Gastroesophageal sphincter (tissue), 3 donors: ENCODE measurements around the gene CDK7.

ENCODE experiments used
- EP300 ChIP-seq: sonication (generic); formaldehyde crosslinking; IDR thresholded peaks from one replicate; pipeline ENCODE4 v1.6.1; 2017; ENCODE audit warnings: antibody characterized with exemption, mild to moderate bottlenecking
- POLR2A ChIP-seq, 2 donors: fragments of 450-650 bp; IDR thresholded peaks; one replicate each; pipeline ENCODE4 v1.6.1; 2017; ENCODE audit warnings: antibody characterized with exemption in 2 of 2, mild to moderate bottlenecking in 2 of 2, moderate library complexity in 1 of 2
- POLR2AphosphoS5 ChIP-seq: sonication (generic); formaldehyde crosslinking; IDR thresholded peaks from one replicate; pipeline ENCODE4 v1.6.1; 2017; ENCODE audit warnings: antibody characterized with exemption
- TF ChIP-seq, protein P1 (sequence below), 4 experiments: fragments of 200-600 bp in 2 of 4; fragments of 450-650 bp in 2 of 4; sonication (generic) in 1 of 4; IDR thresholded peaks; one replicate each; pipeline ENCODE4 v1.5.1; 2017 to 2019; ENCODE audit warnings: antibody characterized with exemption in 4 of 4, mild to moderate bottlenecking in 2 of 4, moderate library complexity in 2 of 4

DNA sequence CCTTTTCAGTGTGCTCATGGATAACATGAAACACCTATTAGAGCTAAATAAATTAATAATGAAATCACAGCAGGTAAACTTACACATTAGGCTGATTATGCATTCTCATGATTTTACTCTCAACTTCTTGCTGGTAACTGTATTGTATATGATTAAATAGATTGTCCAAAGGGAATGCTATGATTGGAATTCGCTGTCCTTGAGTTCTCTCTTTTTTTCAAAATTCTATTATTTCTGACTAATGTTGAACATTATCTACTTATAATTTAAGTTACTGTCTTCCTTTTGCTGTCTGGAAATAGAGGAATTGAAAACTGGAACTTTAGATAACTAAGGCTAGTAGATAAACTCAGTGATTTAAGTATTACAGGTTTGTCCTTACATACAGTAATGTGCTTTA lies 32.2 kb upstream of the CDK7 start:
- TF ChIP-seq, protein P1, sequence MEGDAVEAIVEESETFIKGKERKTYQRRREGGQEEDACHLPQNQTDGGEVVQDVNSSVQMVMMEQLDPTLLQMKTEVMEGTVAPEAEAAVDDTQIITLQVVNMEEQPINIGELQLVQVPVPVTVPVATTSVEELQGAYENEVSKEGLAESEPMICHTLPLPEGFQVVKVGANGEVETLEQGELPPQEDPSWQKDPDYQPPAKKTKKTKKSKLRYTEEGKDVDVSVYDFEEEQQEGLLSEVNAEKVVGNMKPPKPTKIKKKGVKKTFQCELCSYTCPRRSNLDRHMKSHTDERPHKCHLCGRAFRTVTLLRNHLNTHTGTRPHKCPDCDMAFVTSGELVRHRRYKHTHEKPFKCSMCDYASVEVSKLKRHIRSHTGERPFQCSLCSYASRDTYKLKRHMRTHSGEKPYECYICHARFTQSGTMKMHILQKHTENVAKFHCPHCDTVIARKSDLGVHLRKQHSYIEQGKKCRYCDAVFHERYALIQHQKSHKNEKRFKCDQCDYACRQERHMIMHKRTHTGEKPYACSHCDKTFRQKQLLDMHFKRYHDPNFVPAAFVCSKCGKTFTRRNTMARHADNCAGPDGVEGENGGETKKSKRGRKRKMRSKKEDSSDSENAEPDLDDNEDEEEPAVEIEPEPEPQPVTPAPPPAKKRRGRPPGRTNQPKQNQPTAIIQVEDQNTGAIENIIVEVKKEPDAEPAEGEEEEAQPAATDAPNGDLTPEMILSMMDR (IDR thresholded peaks at IDR 0.05): no peak
- TF ChIP-seq POLR2AphosphoS5: no peak
- no peak for TF ChIP-seq POLR2A (IDR thresholded peaks at IDR 0.05)
- no peak for TF ChIP-seq EP300
